GM08714 (cell line): Measurements from ENCODE around the gene ALG6.
"Not testable (repeated sequence)": the region's sequence is repeated elsewhere in the genome, so short reads cannot be mapped to it uniquely, and the experiment has no call there.

ENCODE experiments used
- H3K4me3 ChIP-seq: fragments of 200-500 bp; sonication (Bioruptor generic); 2 replicates; pipeline ENCODE4 v1.5.1; 2014; ENCODE audit warnings: mild to moderate bottlenecking, low read length, inconsistent platforms
- ZNF274 ChIP-seq: IDR thresholded peaks from 2 replicates; pipeline ENCODE4 v1.6.1; 2012; ENCODE audit warnings: mild to moderate bottlenecking, low read depth, low read length

ALG6 gene

GRCh38 chr1:63414691-63415365 lies 47.4 kb downstream of the ALG6 start:
- no peak for TF ChIP-seq ZNF274
- no peak overlapping the region for H3K4me3 ChIP-seq

GRCh38 chr1:63418101-63418500 lies 50.7 kb downstream of the ALG6 start:
- no peak for TF ChIP-seq ZNF274
- H3K4me3 ChIP-seq: no peak overlapping the region

DNA sequence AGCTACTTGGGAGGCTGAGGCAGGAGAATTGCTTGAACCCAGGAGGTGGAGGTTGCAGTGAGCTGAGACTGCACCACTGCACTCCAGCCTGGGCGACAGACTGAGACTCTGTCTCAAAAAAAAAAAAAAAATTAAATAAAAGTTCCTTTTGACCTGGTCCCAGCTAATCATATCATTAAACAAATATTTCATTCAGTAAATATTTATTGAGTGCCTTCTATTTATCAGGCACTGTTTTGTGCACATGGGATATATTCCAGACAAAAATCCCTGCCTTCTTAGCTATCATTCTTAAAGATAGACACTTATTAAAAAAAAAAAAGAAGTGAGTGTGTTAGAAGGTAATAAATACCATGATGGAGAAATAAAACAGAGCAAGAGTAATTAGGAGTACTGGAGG lies 53.3 kb downstream of the ALG6 start:
- not testable (repeated sequence) for H3K4me3 ChIP-seq

DNA sequence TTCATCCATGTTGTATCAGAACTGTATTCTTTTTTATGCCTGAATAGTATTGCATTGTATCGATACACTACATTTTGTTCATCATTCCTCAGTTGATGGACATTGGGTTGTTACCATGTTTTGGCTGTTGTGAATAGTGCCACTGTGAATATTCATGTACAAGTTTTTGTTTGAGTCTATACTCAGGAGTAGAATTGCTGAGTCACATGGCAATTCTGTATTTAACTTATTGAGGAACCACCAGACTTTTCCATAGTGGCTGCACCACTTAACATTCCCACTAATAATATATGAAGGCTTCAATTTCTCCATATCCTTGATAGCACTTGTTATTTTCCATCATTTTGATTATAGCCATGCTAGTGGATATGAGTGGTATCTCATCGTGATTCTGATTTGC lies 56.2 kb downstream of the ALG6 start:
- H3K4me3 ChIP-seq: no peak overlapping the region
- TF ChIP-seq ZNF274: no peak

GRCh38 chr1:63428815-63429214 lies 61.4 kb downstream of the ALG6 start:
- no peak overlapping the region for H3K4me3 ChIP-seq
- no peak for TF ChIP-seq ZNF274

DNA sequence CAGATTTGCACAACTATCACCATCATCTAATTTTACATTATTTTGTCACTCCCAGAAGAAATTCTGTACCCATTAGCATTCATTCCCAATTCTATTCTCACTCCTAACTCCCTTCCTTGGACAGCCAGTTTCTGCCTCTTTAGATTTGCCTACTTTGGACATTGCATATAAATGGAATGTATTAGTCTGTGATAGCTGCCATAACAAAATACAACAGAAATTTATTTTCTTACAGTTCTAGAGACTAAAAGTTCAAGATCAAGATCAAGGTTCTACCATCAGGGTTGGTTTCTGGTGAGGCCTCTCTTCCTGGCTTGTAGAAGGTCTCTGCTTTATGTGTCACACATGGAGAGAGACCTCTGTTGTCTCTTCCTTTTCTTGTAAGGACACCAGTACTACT lies 61.9 kb downstream of the ALG6 start:
- no peak overlapping the region for H3K4me3 ChIP-seq
- TF ChIP-seq ZNF274: no peak

DNA sequence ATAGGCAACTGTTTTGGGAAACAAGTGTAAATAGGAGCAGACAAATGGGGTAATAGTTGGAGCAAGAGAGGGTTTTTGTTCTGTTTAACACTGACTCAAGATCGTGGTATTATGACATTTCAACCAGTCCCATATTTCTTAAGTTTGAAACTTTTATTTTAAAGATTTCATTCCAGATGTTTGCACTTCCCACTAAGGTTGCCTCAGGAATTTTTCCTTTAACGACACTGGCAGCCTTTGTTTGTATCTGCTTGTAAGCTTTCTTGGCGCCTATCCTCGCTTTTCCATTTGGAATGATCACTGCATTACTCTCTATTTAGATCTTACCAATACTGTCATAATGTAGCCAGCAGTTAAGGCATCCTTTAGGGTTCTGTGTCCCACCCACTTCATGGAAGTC lies 67.7 kb downstream of the ALG6 start:
- TF ChIP-seq ZNF274: no peak
- no peak overlapping the region for H3K4me3 ChIP-seq

GRCh38 chr1:63442141-63442475 lies 74.7 kb downstream of the ALG6 start:
- TF ChIP-seq ZNF274: no peak
- H3K4me3 ChIP-seq: no peak overlapping the region

GRCh38 chr1:63448731-63449246 lies 81.4 kb downstream of the ALG6 start:
- H3K4me3 ChIP-seq: no peak overlapping the region
- TF ChIP-seq ZNF274: no peak

GRCh38 chr1:63450416-63450815 lies 83.0 kb downstream of the ALG6 start:
- no peak overlapping the region for H3K4me3 ChIP-seq
- TF ChIP-seq ZNF274: no peak

GRCh38 chr1:63453232-63453631 lies 85.8 kb downstream of the ALG6 start:
- TF ChIP-seq ZNF274: no peak
- no peak overlapping the region for H3K4me3 ChIP-seq

DNA sequence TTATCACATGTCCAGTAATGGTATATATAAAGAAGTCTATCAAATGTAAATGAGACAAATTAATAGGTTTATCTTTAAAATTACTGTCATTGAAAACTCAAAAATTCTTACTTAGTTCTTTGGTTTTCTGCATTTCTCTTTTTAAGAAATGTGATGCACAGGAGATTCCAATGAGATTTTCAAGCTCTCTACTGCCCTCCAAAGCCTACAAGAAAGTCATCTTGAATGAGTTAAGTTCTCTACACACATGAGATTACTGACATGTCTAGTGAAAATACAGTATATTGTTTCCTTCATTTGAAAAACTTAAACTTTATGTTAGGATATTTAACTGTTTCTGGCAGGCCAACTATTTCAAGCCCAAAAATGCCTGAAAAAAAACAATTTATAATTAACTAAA lies 86.8 kb downstream of the ALG6 start:
- H3K4me3 ChIP-seq: no peak overlapping the region
- no peak for TF ChIP-seq ZNF274

DNA sequence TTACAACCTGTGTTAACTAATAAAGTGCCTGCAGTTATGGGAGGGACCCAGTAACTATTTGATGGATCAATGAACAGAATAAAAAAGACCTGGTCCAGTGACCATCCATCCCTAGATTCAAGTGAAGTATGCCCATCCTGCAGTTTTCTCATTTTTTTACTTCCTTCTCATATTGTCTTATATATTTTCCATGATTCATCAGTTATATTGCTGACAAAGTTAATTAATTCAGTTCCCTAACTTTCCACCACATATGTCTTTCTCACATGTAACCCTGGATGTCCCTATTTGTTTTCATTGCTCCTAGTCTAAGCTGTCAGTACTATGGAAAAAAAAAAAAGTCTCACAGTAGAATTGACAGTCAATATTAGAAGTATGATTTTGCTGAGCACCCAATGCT lies 91.3 kb downstream of the ALG6 start:
- TF ChIP-seq ZNF274: no peak
- no peak overlapping the region for H3K4me3 ChIP-seq

GRCh38 chr1:63461661-63462230 lies 94.3 kb downstream of the ALG6 start:
- H3K4me3 ChIP-seq: no peak overlapping the region
- no peak for TF ChIP-seq ZNF274

GRCh38 chr1:63463248-63463647 lies 95.8 kb downstream of the ALG6 start:
- H3K4me3 ChIP-seq: no peak overlapping the region
- TF ChIP-seq ZNF274: no peak

- no peak for TF ChIP-seq ZNF274
- H3K4me3 ChIP-seq: no peak overlapping the region
Observed at GRCh38 chr1:63466181-63466580, 98.8 kb downstream of the ALG6 start.
